ENCODE measurements around the gene HOXB3.

Gene HOXB3

DNA sequence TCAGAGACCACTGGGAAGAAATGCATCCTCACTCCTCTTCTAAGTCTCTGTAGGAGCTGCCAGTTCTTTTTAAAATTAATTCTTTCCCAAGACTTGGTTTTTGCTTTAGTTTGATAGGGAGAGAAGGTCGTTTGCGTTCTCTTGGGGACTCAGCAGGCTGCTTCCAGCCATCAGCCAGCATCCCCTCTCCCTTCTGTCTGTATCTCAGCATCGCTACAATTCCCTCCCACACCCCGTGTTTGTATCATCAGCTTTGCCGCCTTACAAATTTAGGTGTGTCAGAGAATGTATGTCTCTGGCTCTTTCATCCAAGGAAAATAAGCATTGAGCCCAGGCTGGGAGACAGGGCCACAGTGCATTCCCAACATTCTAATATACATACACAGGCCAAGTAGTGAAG lies 9.3 kb upstream of the HOXB3 start:
- Histone ChIP-seq H3K9me3 (ENCODE audit: severe bottlenecking) (no peaks in the 10 kb centered on the region), H3K36me3 (ENCODE audit: low read depth) (no peaks in the 10 kb centered on the region), H3K4me3 (ENCODE audit: severe bottlenecking) (no peak overlapping the region), H3K27me3 (ENCODE audit: insufficient read depth, poor library complexity, severe bottlenecking) (no peaks in the 10 kb centered on the region), H3K4me1 (ENCODE audit: insufficient read depth, poor library complexity, severe bottlenecking) (peaks cover 6% of the 10 kb centered on the region), H3K27ac (ENCODE audit: poor library complexity, severe bottlenecking) (no peak overlapping the region)
- DNase-seq (ENCODE audit: low spot score) (no peak), ATAC-seq (ENCODE audit: low read depth) (no peak)
- TF ChIP-seq, protein P1, sequence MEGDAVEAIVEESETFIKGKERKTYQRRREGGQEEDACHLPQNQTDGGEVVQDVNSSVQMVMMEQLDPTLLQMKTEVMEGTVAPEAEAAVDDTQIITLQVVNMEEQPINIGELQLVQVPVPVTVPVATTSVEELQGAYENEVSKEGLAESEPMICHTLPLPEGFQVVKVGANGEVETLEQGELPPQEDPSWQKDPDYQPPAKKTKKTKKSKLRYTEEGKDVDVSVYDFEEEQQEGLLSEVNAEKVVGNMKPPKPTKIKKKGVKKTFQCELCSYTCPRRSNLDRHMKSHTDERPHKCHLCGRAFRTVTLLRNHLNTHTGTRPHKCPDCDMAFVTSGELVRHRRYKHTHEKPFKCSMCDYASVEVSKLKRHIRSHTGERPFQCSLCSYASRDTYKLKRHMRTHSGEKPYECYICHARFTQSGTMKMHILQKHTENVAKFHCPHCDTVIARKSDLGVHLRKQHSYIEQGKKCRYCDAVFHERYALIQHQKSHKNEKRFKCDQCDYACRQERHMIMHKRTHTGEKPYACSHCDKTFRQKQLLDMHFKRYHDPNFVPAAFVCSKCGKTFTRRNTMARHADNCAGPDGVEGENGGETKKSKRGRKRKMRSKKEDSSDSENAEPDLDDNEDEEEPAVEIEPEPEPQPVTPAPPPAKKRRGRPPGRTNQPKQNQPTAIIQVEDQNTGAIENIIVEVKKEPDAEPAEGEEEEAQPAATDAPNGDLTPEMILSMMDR (IDR thresholded peaks at IDR 0.05; ENCODE audit: poor library complexity, severe bottlenecking) = no peak

DNA sequence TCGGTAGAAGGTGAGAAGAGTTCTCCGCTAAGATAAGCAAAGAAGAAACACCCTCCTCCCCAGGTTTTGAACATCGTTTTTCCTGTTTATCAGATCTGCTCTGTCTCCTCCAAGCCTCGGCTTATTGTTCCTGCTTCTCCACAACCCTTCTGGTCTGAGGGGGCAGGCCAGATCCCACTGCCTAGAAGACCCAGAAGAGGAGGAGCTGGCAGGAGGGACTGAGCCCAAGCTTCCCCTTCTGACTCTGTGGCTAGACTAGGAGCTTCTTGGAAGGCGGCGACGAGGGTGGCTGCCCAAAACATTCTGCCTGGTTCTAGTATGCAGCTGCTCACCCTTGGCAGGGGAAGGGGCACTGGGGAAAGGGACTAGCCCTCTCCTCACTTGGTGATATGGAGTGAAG lies 8.7 kb upstream of the HOXB3 start:
- peaks cover 6% of the 10 kb centered on the region for H3K4me1 ChIP-seq (ENCODE audit: insufficient read depth, poor library complexity, severe bottlenecking)

DNA sequence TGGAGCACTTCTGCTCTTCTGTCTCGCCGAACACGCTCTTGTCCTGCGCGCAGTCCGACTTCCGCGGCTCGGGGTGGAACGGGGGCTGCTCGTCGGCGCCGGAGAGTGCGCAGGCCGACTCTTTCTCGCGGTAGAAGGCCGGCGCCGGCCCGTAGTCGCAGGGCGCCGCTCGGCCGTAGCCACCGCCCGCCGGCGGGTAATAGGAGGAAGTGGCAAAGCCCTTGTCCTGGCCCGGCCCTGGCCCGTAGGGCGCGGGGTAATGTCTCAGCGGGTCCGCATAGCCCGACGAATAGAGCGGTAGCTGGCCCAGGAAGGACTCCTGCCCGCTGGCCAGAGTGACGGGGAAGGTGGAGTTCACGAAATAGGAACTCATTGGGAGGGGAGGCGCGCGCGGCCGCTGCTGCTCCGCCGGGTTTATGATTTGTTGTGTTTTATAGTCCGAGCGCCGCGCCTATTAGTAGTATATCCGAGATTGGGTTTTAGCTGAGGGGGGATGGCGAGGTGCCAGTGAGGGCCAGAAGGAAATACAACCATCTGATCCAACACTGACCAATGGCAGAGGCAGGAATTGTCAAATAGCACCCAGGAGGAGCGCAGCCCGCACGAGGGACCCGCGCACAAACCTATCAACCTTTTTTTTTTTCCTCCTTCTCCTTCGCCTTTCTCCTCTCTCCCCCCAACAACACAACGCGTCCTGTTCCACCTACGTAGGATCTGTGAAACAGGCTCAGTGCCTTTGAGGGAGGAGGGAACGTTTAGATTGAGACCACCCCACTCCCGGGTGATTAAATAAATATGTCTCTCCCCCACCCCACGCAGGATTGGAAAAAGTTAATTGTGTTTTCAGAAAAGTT lies 8.0 kb upstream of the HOXB3 start:
- Histone ChIP-seq H3K27me3 (ENCODE audit: insufficient read depth, poor library complexity, severe bottlenecking) (no peaks in the 10 kb centered on the region), H3K27ac (ENCODE audit: poor library complexity, severe bottlenecking) (peak overlapping the region; percentile 16), H3K4me1 (ENCODE audit: insufficient read depth, poor library complexity, severe bottlenecking) (peaks cover 6% of the 10 kb centered on the region), H3K36me3 (ENCODE audit: low read depth) (no peaks in the 10 kb centered on the region), H3K9me3 (ENCODE audit: severe bottlenecking) (no peaks in the 10 kb centered on the region), H3K4me3 (ENCODE audit: severe bottlenecking) (peak overlapping the region; percentile 38)
- ATAC-seq (ENCODE audit: low read depth) = peak; percentile 59
- no peak for DNase-seq (ENCODE audit: low spot score)
- TF ChIP-seq, protein P1 (IDR thresholded peaks at IDR 0.05; ENCODE audit: poor library complexity, severe bottlenecking) = no peak

More for the DNA sequence above, 8.7 kb upstream of the HOXB3 start:
- TF ChIP-seq, protein P1 (IDR thresholded peaks at IDR 0.05; ENCODE audit: poor library complexity, severe bottlenecking) = no peak
- Histone ChIP-seq H3K4me3 (ENCODE audit: severe bottlenecking) (no peak overlapping the region), H3K27me3 (ENCODE audit: insufficient read depth, poor library complexity, severe bottlenecking) (no peaks in the 10 kb centered on the region), H3K9me3 (ENCODE audit: severe bottlenecking) (no peaks in the 10 kb centered on the region), H3K27ac (ENCODE audit: poor library complexity, severe bottlenecking) (no peak overlapping the region), H3K36me3 (ENCODE audit: low read depth) (no peaks in the 10 kb centered on the region)
- DNase-seq (ENCODE audit: low spot score) (no peak), ATAC-seq (ENCODE audit: low read depth) (no peak)

DNA sequence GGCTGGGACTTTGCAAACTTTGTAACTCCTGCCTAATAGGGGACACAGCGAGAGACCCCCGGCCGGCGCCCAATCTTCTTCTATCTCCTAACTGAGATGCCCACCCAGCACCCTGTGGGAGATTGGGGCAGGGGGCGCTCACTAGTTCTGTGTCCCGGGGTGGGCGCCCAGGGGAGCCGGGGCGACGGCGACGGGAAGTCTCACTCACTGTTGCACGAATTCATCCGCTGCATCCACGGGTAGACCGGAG lies 7.4 kb upstream of the HOXB3 start:
- TF ChIP-seq, protein P1 (IDR thresholded peaks at IDR 0.05; ENCODE audit: poor library complexity, severe bottlenecking) = no peak
- Histone ChIP-seq H3K36me3 (ENCODE audit: low read depth) (no peaks in the 10 kb centered on the region), H3K4me3 (ENCODE audit: severe bottlenecking) (peak overlapping the region; percentile 38), H3K27me3 (ENCODE audit: insufficient read depth, poor library complexity, severe bottlenecking) (no peaks in the 10 kb centered on the region), H3K9me3 (ENCODE audit: severe bottlenecking) (no peaks in the 10 kb centered on the region), H3K4me1 (ENCODE audit: insufficient read depth, poor library complexity, severe bottlenecking) (peaks cover 6% of the 10 kb centered on the region), H3K27ac (ENCODE audit: poor library complexity, severe bottlenecking) (peak overlapping the region; percentile 16)
- DNase-seq (ENCODE audit: low spot score) = no peak
- no peak for ATAC-seq (ENCODE audit: low read depth)
